HL-60 (cell line): ENCODE measurements around the gene SHFL.

Source experiments
- DNase-seq, 2 experiments: peaks; one replicate each; pipeline ENCODE4 v3.0.0-alpha.2; 2010 to 2020; ENCODE audit warnings: low read depth in 1 of 2, low spot score in 1 of 2
- H3K27ac ChIP-seq: fragments of 250-450 bp; sonication (Bioruptor Pico); replicated peaks from 2 replicates; pipeline ENCODE4 v1.5.1; 2020; ENCODE audit warnings: mild to moderate bottlenecking, moderate library complexity
- H3K27me3 ChIP-seq: fragments of 250-450 bp; sonication (Bioruptor Pico); 2 replicates; pipeline ENCODE4 v1.5.1; 2021; ENCODE audit warnings: mild to moderate bottlenecking, moderate library complexity; ENCODE audit not compliant: insufficient read depth, poor library complexity, severe bottlenecking
- H3K4me3 ChIP-seq: replicated peaks from 2 replicates; pipeline ENCODE4 v1.5.1; 2011; ENCODE audit warnings: mild to moderate bottlenecking, control low read depth, low read length; ENCODE audit not compliant: insufficient read depth
- GABPA ChIP-seq: IDR thresholded peaks from 2 replicates; pipeline ENCODE4 v1.6.1; 2012; ENCODE audit warnings: low read depth
- POLR2AphosphoS5 ChIP-seq: IDR thresholded peaks from 2 replicates; pipeline ENCODE4 v1.6.1; 2012; ENCODE audit warnings: low read depth
- SPI1 ChIP-seq: IDR thresholded peaks from 2 replicates; pipeline ENCODE4 v1.6.1; 2012; ENCODE audit warnings: low read depth, mild to moderate bottlenecking, borderline replicate concordance
- TF ChIP-seq, protein P1 (sequence below): IDR thresholded peaks from one replicate; pipeline ENCODE4 v1.5.1; 2011; ENCODE audit warnings: low read length, control low read depth, inconsistent platforms; ENCODE audit not compliant: insufficient read depth
- TF ChIP-seq, protein P2 (sequence below): IDR thresholded peaks from 2 replicates; pipeline ENCODE4 v1.6.1; 2012; ENCODE audit warnings: low read depth; ENCODE audit not compliant: insufficient replicate concordance

The SHFL gene

DNA sequence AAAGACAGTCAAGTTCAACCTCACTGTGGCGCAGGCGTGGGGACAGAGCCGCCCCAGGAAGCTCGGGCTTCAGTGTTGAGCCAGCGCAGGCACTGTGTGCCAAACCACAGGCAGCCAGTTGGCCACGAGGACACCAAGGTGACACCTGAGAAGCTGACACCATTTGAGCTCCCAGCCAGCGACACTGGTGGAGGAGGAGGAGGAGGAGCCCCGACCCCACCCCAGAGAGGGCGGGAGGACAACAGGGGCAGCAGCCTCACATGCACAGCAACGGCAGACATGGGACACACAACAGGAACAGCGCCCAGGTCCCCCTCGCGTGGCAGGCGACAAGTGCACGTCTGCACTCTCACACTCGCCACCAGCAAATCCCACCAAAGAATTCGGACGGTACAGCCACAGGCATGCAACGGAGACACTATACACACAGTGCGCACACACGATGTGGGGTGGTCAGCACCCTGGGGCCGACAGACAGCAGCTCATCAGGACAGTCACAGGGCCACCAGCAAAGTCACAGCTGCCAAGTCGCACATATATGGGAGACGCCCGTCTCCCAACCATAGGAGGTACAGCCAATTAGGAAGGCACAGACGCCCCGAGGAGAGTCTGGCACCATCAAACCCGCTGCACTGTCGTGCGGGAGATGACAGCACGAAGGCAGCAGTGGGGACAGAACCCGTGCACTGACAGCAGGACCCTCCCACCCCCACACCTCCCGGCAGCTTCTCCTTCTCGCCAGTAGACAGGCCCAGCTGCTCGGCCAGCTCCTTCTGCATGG, 30.2 kb downstream of the SHFL start:
- H3K27ac ChIP-seq, result no peak overlapping the region
- no peak for DNase-seq
- no peaks in the 10 kb centered on the region for H3K27me3 ChIP-seq
- H3K4me3 ChIP-seq, result no peak overlapping the region
- TF ChIP-seq, protein P1, sequence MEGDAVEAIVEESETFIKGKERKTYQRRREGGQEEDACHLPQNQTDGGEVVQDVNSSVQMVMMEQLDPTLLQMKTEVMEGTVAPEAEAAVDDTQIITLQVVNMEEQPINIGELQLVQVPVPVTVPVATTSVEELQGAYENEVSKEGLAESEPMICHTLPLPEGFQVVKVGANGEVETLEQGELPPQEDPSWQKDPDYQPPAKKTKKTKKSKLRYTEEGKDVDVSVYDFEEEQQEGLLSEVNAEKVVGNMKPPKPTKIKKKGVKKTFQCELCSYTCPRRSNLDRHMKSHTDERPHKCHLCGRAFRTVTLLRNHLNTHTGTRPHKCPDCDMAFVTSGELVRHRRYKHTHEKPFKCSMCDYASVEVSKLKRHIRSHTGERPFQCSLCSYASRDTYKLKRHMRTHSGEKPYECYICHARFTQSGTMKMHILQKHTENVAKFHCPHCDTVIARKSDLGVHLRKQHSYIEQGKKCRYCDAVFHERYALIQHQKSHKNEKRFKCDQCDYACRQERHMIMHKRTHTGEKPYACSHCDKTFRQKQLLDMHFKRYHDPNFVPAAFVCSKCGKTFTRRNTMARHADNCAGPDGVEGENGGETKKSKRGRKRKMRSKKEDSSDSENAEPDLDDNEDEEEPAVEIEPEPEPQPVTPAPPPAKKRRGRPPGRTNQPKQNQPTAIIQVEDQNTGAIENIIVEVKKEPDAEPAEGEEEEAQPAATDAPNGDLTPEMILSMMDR, result no peak

DNA sequence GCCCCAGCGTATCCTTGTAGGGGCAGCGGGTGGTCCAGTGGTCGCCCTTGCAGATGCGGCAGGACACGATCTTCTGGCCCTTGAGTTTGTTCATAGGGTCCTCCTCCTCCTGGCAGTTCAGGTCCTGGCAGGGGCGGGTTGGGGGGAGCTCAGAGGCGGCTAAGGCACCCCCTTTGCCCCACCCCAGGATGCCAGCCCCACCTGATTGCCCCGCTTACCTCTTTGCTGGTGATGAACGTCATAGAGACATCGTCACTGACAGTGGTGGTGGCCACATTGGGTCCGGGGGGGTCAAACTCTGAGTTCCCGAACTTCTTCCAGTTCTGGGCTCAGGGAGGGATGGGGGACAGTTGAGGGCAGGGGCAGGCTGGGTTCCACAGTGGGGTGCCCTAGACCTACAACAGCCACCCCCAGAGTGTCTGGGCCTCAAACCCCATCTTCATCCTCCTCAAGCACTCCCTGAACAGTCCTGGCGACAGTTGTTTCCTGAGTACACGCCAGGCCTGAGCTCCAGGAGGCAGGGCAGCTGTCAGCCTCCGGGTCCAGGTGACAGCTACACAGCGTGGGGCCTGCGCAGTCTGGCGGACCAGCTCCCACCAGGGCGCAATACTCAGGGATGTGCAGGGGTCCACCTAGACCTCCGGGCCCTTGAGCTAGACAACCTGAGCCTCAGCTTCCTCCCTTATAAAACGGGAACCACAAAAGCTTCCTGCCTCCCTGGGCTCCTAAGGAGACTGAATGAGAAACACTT, 30.9 kb downstream of the SHFL start:
- TF ChIP-seq, protein P1, result no peak
- TF ChIP-seq SPI1 (no peak), POLR2AphosphoS5 (no peak; the same call in 1 of the 2 replicates), GABPA (no peak)
- TF ChIP-seq, protein P2, sequence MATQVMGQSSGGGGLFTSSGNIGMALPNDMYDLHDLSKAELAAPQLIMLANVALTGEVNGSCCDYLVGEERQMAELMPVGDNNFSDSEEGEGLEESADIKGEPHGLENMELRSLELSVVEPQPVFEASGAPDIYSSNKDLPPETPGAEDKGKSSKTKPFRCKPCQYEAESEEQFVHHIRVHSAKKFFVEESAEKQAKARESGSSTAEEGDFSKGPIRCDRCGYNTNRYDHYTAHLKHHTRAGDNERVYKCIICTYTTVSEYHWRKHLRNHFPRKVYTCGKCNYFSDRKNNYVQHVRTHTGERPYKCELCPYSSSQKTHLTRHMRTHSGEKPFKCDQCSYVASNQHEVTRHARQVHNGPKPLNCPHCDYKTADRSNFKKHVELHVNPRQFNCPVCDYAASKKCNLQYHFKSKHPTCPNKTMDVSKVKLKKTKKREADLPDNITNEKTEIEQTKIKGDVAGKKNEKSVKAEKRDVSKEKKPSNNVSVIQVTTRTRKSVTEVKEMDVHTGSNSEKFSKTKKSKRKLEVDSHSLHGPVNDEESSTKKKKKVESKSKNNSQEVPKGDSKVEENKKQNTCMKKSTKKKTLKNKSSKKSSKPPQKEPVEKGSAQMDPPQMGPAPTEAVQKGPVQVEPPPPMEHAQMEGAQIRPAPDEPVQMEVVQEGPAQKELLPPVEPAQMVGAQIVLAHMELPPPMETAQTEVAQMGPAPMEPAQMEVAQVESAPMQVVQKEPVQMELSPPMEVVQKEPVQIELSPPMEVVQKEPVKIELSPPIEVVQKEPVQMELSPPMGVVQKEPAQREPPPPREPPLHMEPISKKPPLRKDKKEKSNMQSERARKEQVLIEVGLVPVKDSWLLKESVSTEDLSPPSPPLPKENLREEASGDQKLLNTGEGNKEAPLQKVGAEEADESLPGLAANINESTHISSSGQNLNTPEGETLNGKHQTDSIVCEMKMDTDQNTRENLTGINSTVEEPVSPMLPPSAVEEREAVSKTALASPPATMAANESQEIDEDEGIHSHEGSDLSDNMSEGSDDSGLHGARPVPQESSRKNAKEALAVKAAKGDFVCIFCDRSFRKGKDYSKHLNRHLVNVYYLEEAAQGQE, result no peak
- DNase-seq, result no peak
- no peak overlapping the region for H3K27ac ChIP-seq
- no peaks in the 10 kb centered on the region for H3K27me3 ChIP-seq
- H3K4me3 ChIP-seq, result no peak overlapping the region

DNA sequence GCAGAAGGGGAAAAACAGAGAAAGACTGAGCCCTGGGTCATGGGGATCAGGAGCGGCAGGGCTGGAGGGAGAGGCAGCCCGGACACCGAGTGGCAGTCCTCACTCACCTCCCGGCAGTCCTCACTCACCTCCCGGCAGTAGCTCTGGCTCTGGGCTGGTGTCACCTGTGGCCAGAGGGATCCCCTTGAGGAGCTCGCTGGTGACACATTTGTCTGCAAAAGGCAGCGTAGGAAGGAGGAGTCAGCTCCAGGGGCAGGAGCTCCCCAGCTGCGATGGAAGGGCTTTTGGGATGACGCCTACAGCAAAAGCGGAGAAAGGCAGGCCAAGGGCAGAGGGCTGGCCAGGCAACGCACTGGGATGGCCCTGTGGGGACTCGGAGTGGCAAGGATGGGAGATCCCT, 32.8 kb downstream of the SHFL start:
- no peak for DNase-seq
- TF ChIP-seq GABPA (no peak), POLR2AphosphoS5 (no peak), SPI1 (no peak)
- TF ChIP-seq, protein P1, result no peak
- TF ChIP-seq, protein P2, result no peak
- Histone ChIP-seq H3K27ac (peak overlapping the region; percentile 71), H3K4me3 (peak overlapping the region; percentile 85), H3K27me3 (no peaks in the 10 kb centered on the region)
